Natural killer cell (primary cell): ENCODE measurements around the gene COMMD1. TPM values are rescaled to one million over a fixed set of nuclear protein-coding genes. Genes with fewer than 3 reads are reported as not detected.
A peak's percentile ranks its signal among the peaks of the same experiment; 100 is the strongest.
"Not testable (repeated sequence)": the region's sequence is repeated elsewhere in the genome, so short reads cannot be mapped to it uniquely, and the experiment has no call there.

Experiments used
- ATAC-seq, 3 donors: fragments of 150-1000 bp in 2 of 3; fragments of 200-7000 bp in 1 of 3; cut with Tn5 transposase; 1 replicate in 1 of 3; 2 replicates in 2 of 3; pipeline ENCODE4 v1.10.0; 2021; ENCODE audit warnings: mild to moderate bottlenecking in 2 of 3, moderate library complexity in 2 of 3
- DNase-seq, 2 donors: peaks; one replicate each; pipeline versions ENCODE4 v3.0.0 to v3.0.0-alpha.2; 2013 to 2021; ENCODE audit warnings: mixed read lengths in 1 of 2
- H3K27ac ChIP-seq: one replicate; pipeline ENCODE4 v1.5.1; 2013; ENCODE audit warnings: mild to moderate bottlenecking, low read length
- H3K27me3 ChIP-seq: one replicate; pipeline ENCODE4 v1.6.1; 2013; ENCODE audit warnings: low read length; ENCODE audit not compliant: control insufficient read depth, insufficient read depth
- H3K36me3 ChIP-seq: one replicate; pipeline ENCODE4 v1.6.1; 2013; ENCODE audit warnings: low read length; ENCODE audit not compliant: control insufficient read depth, insufficient read depth
- H3K4me1 ChIP-seq: one replicate; pipeline ENCODE4 v1.6.1; 2013; ENCODE audit warnings: low read length; ENCODE audit not compliant: control insufficient read depth, insufficient read depth
- H3K4me3 ChIP-seq: one replicate; pipeline ENCODE4 v1.5.1; 2013; ENCODE audit warnings: low read length
- H3K9me3 ChIP-seq: one replicate; pipeline ENCODE4 v1.6.1; 2013; ENCODE audit warnings: low read length; ENCODE audit not compliant: control insufficient read depth, insufficient read depth
- H3K27ac Mint-ChIP-seq, 2 donors: one replicate each; pipeline ENCODE4 v1.8.0; 2022; ENCODE audit warnings: mild to moderate bottlenecking in 2 of 2, mixed read lengths in 2 of 2, moderate library complexity in 1 of 2
- H3K27me3 Mint-ChIP-seq, 2 donors: one replicate each; pipeline ENCODE4 v1.8.0; 2022; ENCODE audit warnings: low read depth in 2 of 2, mixed read lengths in 2 of 2
- H3K36me3 Mint-ChIP-seq: one replicate; pipeline ENCODE4 v1.8.0; 2022; ENCODE audit warnings: mixed read lengths
- H3K4me1 Mint-ChIP-seq, 2 donors: one replicate each; pipeline ENCODE4 v1.8.0; 2022; ENCODE audit warnings: mixed read lengths in 2 of 2
- H3K4me3 Mint-ChIP-seq: one replicate; pipeline ENCODE4 v1.8.0; 2022; ENCODE audit warnings: mild to moderate bottlenecking, moderate library complexity, mixed read lengths
- H3K9me3 Mint-ChIP-seq, 2 donors: one replicate each; pipeline ENCODE4 v1.8.0; 2022; ENCODE audit warnings: mixed read lengths in 2 of 2
- CTCF ChIP-seq: fragments of 200-600 bp; IDR thresholded peaks from one replicate; pipeline ENCODE4 v1.8.0; 2022; ENCODE audit warnings: antibody characterized with exemption
- WGBS: methylation state at CpG from one replicate; pipeline ENCODE4 v1.1.7; 2013; ENCODE audit warnings: missing lambda C conversion rate; ENCODE audit not compliant: insufficient coverage; 5-methylcytosine and 5-hydroxymethylcytosine counted together
- intact Hi-C: fragments of 100-400 bp; cut with micrococcal nuclease; formaldehyde crosslinking; loops from one replicate; pipeline ENCODE4 v1.14.2; 2022
- total RNA-seq, 4 donors: library from RNA; stranded (reverse); fragments of 120-200 nt in 1 of 4; gene quantifications; one replicate each; pipeline versions ENCODE4 v1.2.3 to v1.2.4, GENCODE V29; 2013 to 2022

Gene COMMD1
- total RNA-seq, 3 donors from 2014 or later (not counting 1 experiment from before 2014, with no cell fraction given), result 24.3 to 36.7 (median 27.2) TPM

DNA sequence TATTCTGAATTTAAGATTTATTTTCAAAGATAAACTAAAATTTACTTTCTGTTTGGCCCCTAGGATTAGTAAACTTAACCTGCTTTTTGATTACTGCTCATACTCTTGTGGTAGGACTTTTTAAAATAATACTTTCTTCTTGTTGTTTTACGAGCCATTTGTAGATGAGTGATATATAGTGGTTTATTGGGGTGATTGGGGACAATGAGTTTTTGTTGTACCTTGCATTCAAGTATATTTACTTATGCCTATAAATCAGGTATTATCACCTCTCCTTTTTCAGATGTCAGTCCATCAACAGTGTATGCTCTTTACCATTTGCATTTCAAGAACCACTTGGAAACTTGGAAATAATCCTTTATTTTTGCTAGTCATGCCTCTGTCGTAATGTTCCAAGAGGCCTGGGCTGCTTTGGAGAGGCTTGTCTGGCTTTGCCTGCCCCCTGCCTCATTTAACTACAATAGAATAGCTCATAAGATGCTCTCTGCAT, 131.3 kb downstream of the COMMD1 start:
- peaks cover 25 to 31% of the 10 kb centered on the region in 2 donors for H3K4me1 Mint-ChIP-seq
- Histone ChIP-seq H3K27ac (no peak overlapping the region), H3K9me3 (no peaks in the 10 kb centered on the region), H3K4me1 (peaks cover 4% of the 10 kb centered on the region), H3K27me3 (no peaks in the 10 kb centered on the region), H3K4me3 (no peak overlapping the region), H3K36me3 (no peaks in the 10 kb centered on the region)
- no peak overlapping the region for H3K4me3 Mint-ChIP-seq
- H3K27me3 Mint-ChIP-seq, result no peaks in the 10 kb centered on the region
- no peak for TF ChIP-seq CTCF
- no peaks in the 10 kb centered on the region for H3K9me3 Mint-ChIP-seq
- no peak for DNase-seq
- intact Hi-C loops, result no loop called here
- ATAC-seq, result no peak
- no peak overlapping the region for H3K27ac Mint-ChIP-seq
- 100% methylated on average over 1 of the region's 2 CpGs for WGBS
- no peaks in the 10 kb centered on the region for H3K36me3 Mint-ChIP-seq

DNA sequence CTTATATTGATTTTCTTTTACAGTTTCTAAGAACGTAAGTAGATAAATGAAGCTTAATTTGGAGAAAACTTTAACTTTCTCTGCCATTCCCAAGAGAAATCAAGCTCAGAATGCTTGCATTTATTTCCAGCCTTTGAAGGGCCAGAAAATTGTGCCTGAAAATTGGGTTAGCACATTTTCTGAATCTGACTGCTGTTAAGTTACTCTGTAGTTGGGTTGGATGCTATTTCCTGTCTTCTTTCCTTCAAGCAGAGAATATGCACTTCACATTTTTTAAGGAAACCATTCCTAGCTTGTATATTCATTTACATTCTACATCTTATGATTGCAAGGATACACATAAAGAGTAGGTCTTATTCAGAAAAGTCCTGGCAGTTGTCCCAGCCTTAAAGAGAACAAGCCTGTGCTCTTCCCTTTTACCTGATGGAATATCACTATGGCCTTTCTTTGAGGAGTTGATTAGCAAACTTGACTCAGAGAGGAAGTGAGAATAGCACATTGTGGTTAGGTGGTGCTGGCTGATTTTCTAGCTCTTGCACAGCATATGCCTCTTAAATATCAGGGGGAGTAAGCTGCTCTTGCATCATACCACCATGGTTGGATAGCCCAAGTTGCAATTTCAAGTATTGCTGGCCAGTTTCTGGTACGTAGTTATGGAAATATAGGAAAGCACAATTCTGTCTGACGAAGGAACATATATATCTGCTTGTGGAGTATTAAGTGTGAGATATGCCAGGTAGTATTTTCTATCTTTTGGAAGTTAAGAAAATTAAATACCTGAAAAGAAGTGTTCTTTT, 133.7 kb downstream of the COMMD1 start:
- Mint-ChIP-seq H3K4me3 (peak overlapping the region; percentile 50), H3K9me3 (no peaks in the 10 kb centered on the region), H3K27ac (peak overlapping the region; percentile 72 to 86), H3K27me3 (no peaks in the 10 kb centered on the region), H3K4me1 (peaks cover 25 to 31% of the 10 kb centered on the region in 2 donors), H3K36me3 (no peaks in the 10 kb centered on the region)
- Histone ChIP-seq H3K27me3 (no peaks in the 10 kb centered on the region), H3K36me3 (no peaks in the 10 kb centered on the region), H3K4me3 (no peak overlapping the region), H3K4me1 (peaks cover 4% of the 10 kb centered on the region), H3K27ac (peak overlapping the region; percentile 37), H3K9me3 (no peaks in the 10 kb centered on the region)
- WGBS, result 12% methylated on average over 2 of the region's 3 CpGs
- TF ChIP-seq CTCF, result no peak
- intact Hi-C loops, result no loop called here
- DNase-seq, result peak in 1 of 2 donors; percentile 25
- peak; percentile 71 to 90 (median 76) for ATAC-seq

- 95% methylated on average over 2 of the region's 3 CpGs for WGBS
- peaks cover 4% of the 10 kb centered on the region for H3K4me1 ChIP-seq
- H3K9me3 ChIP-seq, result peaks cover 4% of the 10 kb centered on the region
- TF ChIP-seq CTCF, result no peak
- ATAC-seq (no peak), DNase-seq (no peak)
- Mint-ChIP-seq H3K4me3 (peak overlapping the region; percentile 41), H3K36me3 (no peaks in the 10 kb centered on the region), H3K4me1 (peaks cover 25 to 31% of the 10 kb centered on the region in 2 donors), H3K27me3 (no peaks in the 10 kb centered on the region), H3K9me3 (no peaks in the 10 kb centered on the region), H3K27ac (peak overlapping the region; percentile 50 to 53)
- H3K27me3 ChIP-seq, result no peaks in the 10 kb centered on the region
- H3K27ac ChIP-seq, result no peak overlapping the region
- H3K4me3 ChIP-seq, result no peak overlapping the region
- no peaks in the 10 kb centered on the region for H3K36me3 ChIP-seq
- intact Hi-C loops, result no loop called here
Observed at GRCh38 chr2:62040926-62041325, 135.5 kb downstream of the COMMD1 start.

DNA sequence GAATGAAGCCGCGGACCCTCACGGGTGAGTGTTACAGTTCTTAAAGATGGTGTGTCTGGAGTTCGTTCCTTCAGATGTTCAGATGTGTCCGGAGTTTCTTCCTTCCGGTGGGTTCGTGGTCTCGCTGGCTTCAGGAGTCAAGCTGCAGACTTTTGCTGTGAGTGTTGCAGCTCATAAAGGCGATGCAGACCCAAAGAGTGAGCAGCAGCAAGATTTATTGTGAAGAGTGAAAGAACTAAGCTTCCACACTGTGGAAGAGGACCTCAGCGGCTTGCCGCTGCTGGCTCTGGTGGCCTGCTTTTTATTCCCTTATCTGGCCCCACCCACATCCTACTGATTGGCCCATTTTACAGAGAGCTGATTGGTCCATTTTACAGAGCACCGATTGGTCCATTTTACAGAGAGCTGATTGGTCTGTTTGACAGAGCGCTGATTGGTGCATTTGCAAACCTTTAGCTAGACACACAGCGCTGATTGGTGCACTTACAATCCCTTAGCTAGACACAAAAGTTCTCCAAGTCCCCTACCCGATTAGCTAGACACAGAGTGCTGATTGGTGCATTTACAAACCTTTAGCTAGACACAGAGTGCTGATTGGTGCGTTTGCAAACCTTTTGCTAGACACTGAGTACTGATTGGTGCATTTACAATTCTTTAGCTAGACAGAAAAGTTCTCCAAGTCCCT, 136.4 kb downstream of the COMMD1 start:
- H3K27me3 Mint-ChIP-seq, H3K9me3 Mint-ChIP-seq, H3K9me3 ChIP-seq, H3K4me1 ChIP-seq, H3K36me3 ChIP-seq, intact Hi-C loops, H3K4me3 ChIP-seq, H3K27ac ChIP-seq, H3K27me3 ChIP-seq, ATAC-seq, H3K36me3 Mint-ChIP-seq, DNase-seq: not testable (repeated sequence)
- H3K4me3 Mint-ChIP-seq, result peak overlapping the region; percentile 56
- H3K4me1 Mint-ChIP-seq, result peaks cover 25% of the 10 kb centered on the region in 2 donors
- WGBS, result 88% methylated on average over 16 of the region's 16 CpGs
- peak overlapping the region; percentile 50 to 53 for H3K27ac Mint-ChIP-seq
